ENCODE measurements around the gene VAMP3.

The VAMP3 gene

DNA sequence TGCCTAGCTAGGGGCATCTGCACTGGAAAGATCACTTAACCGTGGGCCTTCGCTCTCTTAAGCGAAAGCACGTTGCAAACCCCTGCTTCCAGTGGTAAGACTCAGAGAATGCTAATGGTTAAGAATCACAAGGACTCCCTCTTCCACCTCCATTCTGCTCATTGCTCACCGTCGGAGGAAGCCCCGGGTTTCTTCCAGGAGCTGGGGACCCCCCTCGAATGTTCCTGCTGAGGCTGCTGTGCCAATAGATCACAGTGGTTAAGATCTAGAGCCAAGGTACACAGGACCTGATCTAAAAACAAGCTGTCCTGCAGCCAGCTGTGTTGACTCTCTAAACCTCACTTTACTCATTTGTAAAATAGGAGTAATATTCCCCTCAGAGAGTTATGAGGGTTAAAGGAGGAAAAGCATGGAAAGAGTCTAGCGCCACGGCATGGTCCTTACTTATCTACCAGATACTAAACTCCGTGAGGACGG, 765 bp downstream of the VAMP3 start:
- Histone ChIP-seq H3K4me2 (peak overlapping the region; percentile 87), H3K36me3 (ENCODE audit: insufficient read depth) (no peaks in the 10 kb centered on the region), H2AFZ (ENCODE audit: low read depth) (peak overlapping the region; percentile 74), H3K27ac (no peak overlapping the region; the same call in 1 of the 2 replicates), H4K20me1 (ENCODE audit: insufficient read depth) (no peaks in the 10 kb centered on the region), H3K27me3 (ENCODE audit: insufficient read depth, low read depth) (no peaks in the 10 kb centered on the region), H3K4me1 (ENCODE audit: low read depth, poor library complexity, severe bottlenecking) (peaks cover 26% of the 10 kb centered on the region), H3K79me2 (ENCODE audit: insufficient read depth, low read depth) (peaks cover 21% of the 10 kb centered on the region), H3K4me3 (IDR thresholded peaks at IDR 0.05; ENCODE audit: insufficient read depth, low read depth, low read length) (peak overlapping the region; percentile 94), H3K9ac (peak overlapping the region; percentile 65; the same call in 1 of the 2 replicates)
- TF ChIP-seq, protein P1, sequence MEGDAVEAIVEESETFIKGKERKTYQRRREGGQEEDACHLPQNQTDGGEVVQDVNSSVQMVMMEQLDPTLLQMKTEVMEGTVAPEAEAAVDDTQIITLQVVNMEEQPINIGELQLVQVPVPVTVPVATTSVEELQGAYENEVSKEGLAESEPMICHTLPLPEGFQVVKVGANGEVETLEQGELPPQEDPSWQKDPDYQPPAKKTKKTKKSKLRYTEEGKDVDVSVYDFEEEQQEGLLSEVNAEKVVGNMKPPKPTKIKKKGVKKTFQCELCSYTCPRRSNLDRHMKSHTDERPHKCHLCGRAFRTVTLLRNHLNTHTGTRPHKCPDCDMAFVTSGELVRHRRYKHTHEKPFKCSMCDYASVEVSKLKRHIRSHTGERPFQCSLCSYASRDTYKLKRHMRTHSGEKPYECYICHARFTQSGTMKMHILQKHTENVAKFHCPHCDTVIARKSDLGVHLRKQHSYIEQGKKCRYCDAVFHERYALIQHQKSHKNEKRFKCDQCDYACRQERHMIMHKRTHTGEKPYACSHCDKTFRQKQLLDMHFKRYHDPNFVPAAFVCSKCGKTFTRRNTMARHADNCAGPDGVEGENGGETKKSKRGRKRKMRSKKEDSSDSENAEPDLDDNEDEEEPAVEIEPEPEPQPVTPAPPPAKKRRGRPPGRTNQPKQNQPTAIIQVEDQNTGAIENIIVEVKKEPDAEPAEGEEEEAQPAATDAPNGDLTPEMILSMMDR (conservative IDR thresholded peaks at IDR 0.05; ENCODE audit: low read depth, low read length), result no peak

DNA sequence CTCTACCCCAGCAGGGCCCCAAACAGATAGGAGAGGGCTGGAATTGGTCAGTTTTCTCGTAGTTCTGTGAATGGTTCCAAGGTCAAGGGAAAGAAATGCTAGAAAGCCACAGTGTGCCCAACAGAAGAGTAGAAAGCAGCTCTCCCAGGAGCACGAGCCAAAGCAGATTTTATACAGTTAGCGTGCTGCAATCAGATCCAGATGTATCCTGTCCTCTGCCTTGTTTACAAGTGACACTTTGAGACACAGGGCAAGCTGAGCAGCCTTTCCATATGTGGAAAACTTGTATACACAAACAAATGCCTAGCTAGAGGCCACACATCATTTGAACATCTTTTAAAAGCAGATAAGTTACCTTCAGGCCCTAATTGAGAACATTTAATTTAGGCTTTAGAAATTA, 6.5 kb downstream of the VAMP3 start:
- Histone ChIP-seq H3K4me1 (ENCODE audit: low read depth, poor library complexity, severe bottlenecking) (peaks cover 15% of the 10 kb centered on the region), H3K4me2 (no peak overlapping the region), H3K9ac (no peak overlapping the region), H3K4me3 (IDR thresholded peaks at IDR 0.05; ENCODE audit: insufficient read depth, low read depth, low read length) (no peak overlapping the region), H3K27ac (no peak overlapping the region), H3K27me3 (ENCODE audit: insufficient read depth, low read depth) (no peaks in the 10 kb centered on the region), H3K79me2 (ENCODE audit: insufficient read depth, low read depth) (peaks cover 10% of the 10 kb centered on the region), H3K36me3 (ENCODE audit: insufficient read depth) (no peaks in the 10 kb centered on the region; the same call in 1 of the 2 replicates), H4K20me1 (ENCODE audit: insufficient read depth) (no peaks in the 10 kb centered on the region), H2AFZ (ENCODE audit: low read depth) (no peak overlapping the region)
- TF ChIP-seq, protein P1 (conservative IDR thresholded peaks at IDR 0.05; ENCODE audit: low read depth, low read length), result no peak

GRCh38 chr1:7778133-7778628, 7.1 kb downstream of the VAMP3 start:
- H3K9ac ChIP-seq, result no peak overlapping the region
- no peaks in the 10 kb centered on the region for H4K20me1 ChIP-seq (ENCODE audit: insufficient read depth)
- H3K4me3 ChIP-seq (IDR thresholded peaks at IDR 0.05; ENCODE audit: insufficient read depth, low read depth, low read length), result no peak overlapping the region
- H3K36me3 ChIP-seq (ENCODE audit: insufficient read depth), result no peaks in the 10 kb centered on the region; the same call in 1 of the 2 replicates
- peaks cover 17% of the 10 kb centered on the region for H3K4me1 ChIP-seq (ENCODE audit: low read depth, poor library complexity, severe bottlenecking)
- H3K4me2 ChIP-seq, result no peak overlapping the region
- no peak overlapping the region for H3K27ac ChIP-seq
- H2AFZ ChIP-seq (ENCODE audit: low read depth), result no peak overlapping the region
- H3K27me3 ChIP-seq (ENCODE audit: insufficient read depth, low read depth), result no peaks in the 10 kb centered on the region
- peaks cover 5% of the 10 kb centered on the region; the same call in 1 of the 2 replicates for H3K79me2 ChIP-seq (ENCODE audit: insufficient read depth, low read depth)
- TF ChIP-seq, protein P1 (conservative IDR thresholded peaks at IDR 0.05; ENCODE audit: low read depth, low read length), result no peak

- Histone ChIP-seq H2AFZ (ENCODE audit: low read depth) (no peak overlapping the region), H3K27ac (no peak overlapping the region), H3K79me2 (ENCODE audit: insufficient read depth, low read depth) (no peaks in the 10 kb centered on the region), H3K36me3 (ENCODE audit: insufficient read depth) (no peaks in the 10 kb centered on the region; the same call in 1 of the 2 replicates), H4K20me1 (ENCODE audit: insufficient read depth) (no peaks in the 10 kb centered on the region), H3K9ac (no peak overlapping the region), H3K4me2 (no peak overlapping the region), H3K4me1 (ENCODE audit: low read depth, poor library complexity, severe bottlenecking) (peaks cover 8% of the 10 kb centered on the region), H3K27me3 (ENCODE audit: insufficient read depth, low read depth) (no peaks in the 10 kb centered on the region), H3K4me3 (IDR thresholded peaks at IDR 0.05; ENCODE audit: insufficient read depth, low read depth, low read length) (no peak overlapping the region)
- TF ChIP-seq, protein P1 (conservative IDR thresholded peaks at IDR 0.05; ENCODE audit: low read depth, low read length), result no peak
These were observed 9.9 kb downstream of the VAMP3 start for GRCh38 chr1:7780976-7781375.
